SIG-M5 (cell line): Measurements from ENCODE around the gene TRPM6.
"Not testable (repeated sequence)": the region's sequence is repeated elsewhere in the genome, so short reads cannot be mapped to it uniquely, and the experiment has no call there.

Experiments used
- DNase-seq: peaks from one replicate; lab custom pipeline; 2025; lab: John Stamatoyannopoulos, UW

TRPM6 gene

DNA sequence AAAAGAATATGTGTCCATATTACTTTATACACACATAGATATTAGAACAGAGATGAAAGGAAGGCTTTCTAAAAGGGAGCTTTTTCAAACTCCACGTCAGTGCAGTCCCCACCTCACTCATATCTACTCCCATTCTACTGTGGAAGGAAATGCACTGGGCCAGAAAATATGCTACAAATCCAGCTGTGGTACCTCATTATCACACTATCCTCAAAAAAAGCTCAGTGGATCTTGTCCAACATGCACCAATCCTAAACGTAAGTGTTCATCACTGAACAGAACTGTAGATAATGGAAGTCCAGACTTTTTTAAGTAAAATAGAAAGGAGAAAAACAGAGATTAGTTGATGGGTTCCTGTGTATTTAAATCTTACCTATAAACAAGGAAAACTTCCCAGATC, 27.9 kb downstream of the TRPM6 start:
- no peak for DNase-seq

GRCh38 chr9:74858751-74859414, 28.8 kb downstream of the TRPM6 start:
- DNase-seq, result no peak

DNA sequence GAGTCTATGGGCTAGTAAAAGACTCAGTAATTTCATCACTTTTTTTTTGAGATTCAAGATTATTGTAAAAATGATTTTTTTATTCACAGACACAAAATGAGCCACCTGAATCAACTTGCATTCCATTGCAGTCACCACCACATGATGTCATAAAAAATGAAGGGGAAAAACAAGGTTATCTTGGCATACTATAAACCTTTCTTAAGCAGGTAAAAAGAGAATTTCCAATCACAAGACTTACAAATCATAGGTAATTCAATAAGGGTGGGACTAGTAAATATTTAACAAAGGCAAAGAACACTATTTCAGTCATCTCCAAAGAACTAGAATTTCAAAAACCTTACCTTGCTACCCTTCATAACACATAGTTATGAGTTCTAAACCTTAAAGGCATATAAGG, 30.7 kb downstream of the TRPM6 start:
- no peak for DNase-seq

- no peak for DNase-seq
These were observed 32.6 kb downstream of the TRPM6 start for GRCh38 chr9:74855072-74855471.

DNA sequence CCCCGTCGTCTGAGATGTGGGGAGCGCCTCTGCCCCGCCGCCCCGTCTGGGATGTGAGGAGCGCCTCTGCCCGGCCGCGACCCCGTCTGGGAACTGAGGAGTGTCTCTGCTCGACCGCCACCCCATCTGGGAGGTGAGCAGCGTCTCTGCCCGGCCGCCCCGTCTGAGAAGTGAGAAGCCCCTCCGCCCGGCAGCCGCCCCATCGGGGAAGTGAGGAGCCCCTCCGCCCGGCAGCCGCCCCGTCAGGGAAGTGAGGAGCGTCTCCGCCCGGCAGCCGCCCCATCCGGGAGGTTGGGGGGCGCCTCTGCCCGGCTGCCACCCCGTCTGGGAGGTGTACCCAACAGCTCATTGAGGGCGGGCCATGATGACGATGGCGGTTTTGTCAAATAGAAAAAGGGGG, 34.7 kb downstream of the TRPM6 start:
- not testable (repeated sequence) for DNase-seq

GRCh38 chr9:74848153-74848525, 39.6 kb downstream of the TRPM6 start:
- no peak for DNase-seq

DNA sequence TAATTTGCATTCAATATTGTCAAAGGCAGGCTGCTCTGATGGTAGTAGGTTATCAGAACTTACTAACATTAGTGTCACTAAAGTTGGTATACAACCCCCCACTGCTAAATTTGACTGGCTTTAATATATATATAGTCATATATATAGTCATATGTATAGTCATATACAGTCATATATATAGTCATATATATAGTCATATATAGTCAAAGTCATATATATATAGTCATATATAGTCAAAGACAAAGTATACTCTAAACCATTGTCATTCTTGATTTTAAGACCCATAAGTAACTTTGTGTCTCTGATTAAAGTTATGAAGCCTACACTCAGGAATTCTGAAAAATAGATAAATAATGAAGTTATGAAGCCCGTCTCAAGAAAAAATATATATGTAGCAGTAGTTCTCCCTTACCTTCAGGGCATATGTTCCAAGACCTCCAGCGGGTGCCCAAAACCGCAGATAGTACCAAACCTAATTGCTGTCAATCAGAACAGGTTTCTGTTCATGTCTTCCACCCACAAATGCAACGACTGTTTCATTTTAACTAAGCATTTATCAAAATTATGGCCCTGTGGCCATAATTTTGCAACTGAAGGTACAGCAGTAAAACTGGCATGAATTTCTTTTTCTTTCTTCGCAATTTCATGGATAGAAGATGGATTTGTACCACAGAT, 40.1 kb downstream of the TRPM6 start:
- DNase-seq, result no peak

- no peak for DNase-seq
These were observed 41.0 kb downstream of the TRPM6 start for GRCh38 chr9:74846766-74847165.

DNA sequence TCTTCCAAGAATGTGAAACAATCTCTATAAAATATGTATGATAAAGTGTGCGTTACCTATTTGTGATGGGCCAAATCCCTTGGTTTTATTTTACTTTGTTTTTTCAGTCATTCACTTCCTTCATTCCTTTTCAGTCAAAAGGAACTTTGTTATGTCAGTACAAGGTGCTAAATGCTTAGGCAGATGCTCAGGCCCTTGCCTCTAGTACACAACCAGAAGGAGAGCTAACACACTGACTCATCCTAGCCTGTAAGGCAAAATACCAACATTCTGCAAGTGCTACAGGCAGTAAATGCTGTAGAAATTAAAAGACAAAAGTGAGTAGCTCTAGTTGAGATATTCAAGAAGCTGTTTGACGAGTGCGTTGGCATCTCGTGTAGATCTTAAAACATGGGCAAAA, 49.4 kb downstream of the TRPM6 start:
- no peak for DNase-seq

- no peak for DNase-seq
These were observed 63.1 kb downstream of the TRPM6 start for GRCh38 chr9:74824654-74825053.

DNA sequence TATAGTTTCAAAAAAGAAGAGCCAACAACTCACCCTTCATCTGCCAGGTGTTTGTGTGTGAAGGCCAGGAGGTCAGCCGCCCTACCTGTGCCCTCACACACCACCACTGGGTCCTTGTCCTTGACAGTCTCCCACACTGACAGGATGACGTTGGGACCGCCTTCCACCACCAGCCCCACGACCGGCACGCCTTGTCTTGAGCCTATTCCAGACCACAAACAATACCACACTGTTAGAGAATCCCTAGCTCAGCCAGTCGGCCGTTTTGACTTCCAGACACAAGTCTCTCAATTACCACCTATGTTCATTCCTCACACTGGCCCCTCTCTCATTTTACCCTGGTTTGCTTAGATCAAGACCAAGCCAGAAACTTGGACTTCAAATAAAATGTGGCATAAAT, 66.1 kb downstream of the TRPM6 start:
- no peak for DNase-seq

GRCh38 chr9:74817816-74818215, 69.9 kb downstream of the TRPM6 start:
- DNase-seq, result no peak

GRCh38 chr9:74817281-74817810, 70.4 kb downstream of the TRPM6 start:
- DNase-seq, result no peak

DNA sequence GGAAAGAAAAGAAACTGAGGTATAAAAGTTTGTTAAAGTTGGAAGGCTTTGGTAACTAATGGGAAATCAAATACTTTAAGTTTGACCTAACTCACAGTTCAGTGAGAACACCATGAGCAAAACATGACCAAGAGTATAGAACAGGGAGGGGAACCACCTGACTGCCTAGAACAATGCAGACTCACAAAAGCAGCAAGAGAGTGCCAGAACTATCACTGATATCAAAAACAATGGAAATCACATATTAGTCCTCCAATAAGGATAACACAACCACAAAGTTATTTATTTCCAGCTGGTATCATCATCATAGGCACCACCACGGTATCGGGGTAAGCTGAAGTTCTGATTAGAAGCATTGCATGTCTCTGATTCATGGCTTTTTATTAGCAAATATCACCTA, 77.5 kb downstream of the TRPM6 start:
- no peak for DNase-seq

GRCh38 chr9:74804018-74804385, 83.7 kb downstream of the TRPM6 start:
- DNase-seq, result no peak

GRCh38 chr9:74803376-74804017, 84.2 kb downstream of the TRPM6 start:
- DNase-seq, result no peak

DNA sequence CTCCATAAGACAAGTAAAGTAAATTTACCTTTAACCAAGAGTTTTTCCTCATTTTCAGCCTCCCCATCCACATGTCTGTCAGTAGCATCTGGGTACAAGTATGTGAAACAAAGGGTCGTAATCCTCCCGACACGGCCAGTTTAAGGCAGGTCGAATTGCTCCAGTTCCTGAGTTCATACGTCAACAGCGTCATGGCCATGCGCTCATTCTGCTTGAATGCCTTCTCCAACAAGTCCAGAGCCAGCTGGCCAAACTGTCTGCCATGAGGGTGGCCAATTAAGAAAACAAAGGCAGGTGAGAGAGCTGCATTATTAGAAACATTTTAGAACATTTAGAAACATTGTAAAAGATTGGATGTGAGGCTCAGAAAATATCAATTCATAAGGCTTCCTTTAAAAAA, 87.5 kb downstream of the TRPM6 start:
- DNase-seq, result no peak

- DNase-seq, result no peak
These were observed 91.9 kb downstream of the TRPM6 start for GRCh38 chr9:74795803-74796202.

- DNase-seq, result no peak
These were observed 92.6 kb downstream of the TRPM6 start for GRCh38 chr9:74795081-74795480.

- DNase-seq, result no peak
These were observed 103.2 kb downstream of the TRPM6 start for GRCh38 chr9:74784506-74784905.

DNA sequence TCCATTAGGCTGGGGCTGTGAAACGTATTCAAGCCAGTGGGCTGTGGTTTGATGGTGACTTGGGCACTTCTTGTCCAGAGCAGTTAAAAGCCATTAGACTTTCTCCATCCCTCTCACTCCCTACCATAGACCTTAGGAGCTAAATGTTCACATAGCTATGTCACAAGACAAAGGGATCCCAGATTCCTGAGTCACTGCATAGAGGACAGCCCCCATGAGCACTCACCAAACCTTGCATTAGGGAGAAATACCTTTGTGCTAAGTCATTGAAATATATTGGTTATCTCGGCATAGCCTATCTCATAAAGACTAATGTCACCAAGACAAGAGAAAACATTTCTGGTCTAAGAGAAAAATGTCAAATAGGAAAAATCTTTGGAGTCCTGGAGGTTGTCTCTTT, 104.3 kb downstream of the TRPM6 start:
- DNase-seq, result no peak

DNA sequence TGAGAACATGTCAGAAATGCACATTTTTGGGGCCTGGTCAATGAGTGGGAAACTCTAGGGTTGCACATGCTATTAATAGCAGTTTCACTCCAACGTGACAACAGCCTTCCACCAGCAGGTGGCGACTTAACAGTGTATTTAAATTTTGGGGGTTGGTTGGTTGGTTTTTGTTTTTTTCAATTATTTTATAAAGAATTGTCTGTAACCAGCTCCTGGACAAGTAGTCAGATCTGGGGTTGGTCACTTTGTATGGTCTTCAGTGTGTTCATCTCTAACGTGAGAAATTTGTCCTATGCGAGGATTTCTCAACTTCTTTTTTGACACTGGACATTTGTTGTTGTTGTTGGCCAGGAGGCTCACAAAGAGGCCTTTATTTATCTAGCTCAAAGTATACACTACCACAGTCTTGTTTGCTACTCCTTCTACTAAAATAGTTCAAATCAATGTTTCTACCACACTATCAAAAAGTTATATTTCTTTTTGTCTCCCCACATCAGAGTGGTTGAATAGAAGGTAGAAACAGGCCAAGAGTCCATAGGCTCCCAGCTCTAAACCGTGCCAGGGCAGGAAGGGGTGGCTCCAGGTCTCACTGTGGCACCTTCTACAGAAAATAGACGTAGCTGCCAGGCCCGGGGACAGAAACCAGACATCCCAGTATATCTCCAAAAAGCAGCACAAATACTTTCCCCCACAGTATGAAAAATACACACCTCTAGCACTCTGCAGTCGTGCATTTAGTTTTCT, 110.4 kb downstream of the TRPM6 start:
- no peak for DNase-seq

- DNase-seq, result no peak
These were observed 112.3 kb downstream of the TRPM6 start for GRCh38 chr9:74775396-74775795.
